Subcutaneous adipose tissue (tissue), 4 donors: ENCODE results near the gene PKP1. TPM values are rescaled to one million over a fixed set of nuclear protein-coding genes. Genes with fewer than 3 reads are reported as not detected.

Experiments
- total RNA-seq, 4 donors: library from RNA; depleted of rRNA; stranded (reverse); fragments of >200 nt; gene quantifications; one replicate each; pipeline ENCODE4 v1.1.0, GENCODE V29; 2016
- TF ChIP-seq, protein P1 (sequence below): fragments of 450-650 bp; IDR thresholded peaks from one replicate; pipeline ENCODE4 v1.5.1; 2016; ENCODE audit warnings: low read depth, mild to moderate bottlenecking, control low read depth, antibody characterized with exemption, moderate library complexity

The PKP1 gene
- total RNA-seq, 4 donors from 2014 or later = 0.51 to 13.6 (median 6.2) TPM

DNA sequence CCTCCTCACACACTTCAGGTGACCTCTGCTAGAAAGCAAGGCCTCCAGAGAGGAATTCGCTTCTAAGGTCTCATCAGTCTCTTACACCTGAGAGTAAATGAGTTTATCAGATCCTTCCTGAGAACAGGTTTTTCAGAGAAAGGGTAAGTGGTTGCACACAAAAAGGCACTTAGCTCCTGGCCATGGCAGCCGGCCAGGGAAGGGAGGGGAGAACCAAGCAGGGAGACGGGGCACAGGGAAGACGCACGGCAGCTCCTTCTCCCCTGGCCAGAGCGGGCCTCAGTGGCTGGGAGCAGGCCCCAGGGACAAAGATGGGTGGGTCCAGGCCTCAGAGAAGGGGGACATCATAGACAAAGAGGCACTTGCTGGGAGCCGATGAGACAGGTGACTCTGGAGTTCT, 97.8 kb downstream of the PKP1 start:
- TF ChIP-seq, protein P1, sequence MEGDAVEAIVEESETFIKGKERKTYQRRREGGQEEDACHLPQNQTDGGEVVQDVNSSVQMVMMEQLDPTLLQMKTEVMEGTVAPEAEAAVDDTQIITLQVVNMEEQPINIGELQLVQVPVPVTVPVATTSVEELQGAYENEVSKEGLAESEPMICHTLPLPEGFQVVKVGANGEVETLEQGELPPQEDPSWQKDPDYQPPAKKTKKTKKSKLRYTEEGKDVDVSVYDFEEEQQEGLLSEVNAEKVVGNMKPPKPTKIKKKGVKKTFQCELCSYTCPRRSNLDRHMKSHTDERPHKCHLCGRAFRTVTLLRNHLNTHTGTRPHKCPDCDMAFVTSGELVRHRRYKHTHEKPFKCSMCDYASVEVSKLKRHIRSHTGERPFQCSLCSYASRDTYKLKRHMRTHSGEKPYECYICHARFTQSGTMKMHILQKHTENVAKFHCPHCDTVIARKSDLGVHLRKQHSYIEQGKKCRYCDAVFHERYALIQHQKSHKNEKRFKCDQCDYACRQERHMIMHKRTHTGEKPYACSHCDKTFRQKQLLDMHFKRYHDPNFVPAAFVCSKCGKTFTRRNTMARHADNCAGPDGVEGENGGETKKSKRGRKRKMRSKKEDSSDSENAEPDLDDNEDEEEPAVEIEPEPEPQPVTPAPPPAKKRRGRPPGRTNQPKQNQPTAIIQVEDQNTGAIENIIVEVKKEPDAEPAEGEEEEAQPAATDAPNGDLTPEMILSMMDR = no peak

Other genes with a start within 250 kb of the PKP1 start
- gene CACNA1S, start 171.1 kb upstream of the PKP1 start, total RNA-seq = not detected
- not detected for gene ASCL5, start 156.3 kb upstream of the PKP1 start, total RNA-seq
- 10 to 100 TPM; 17.4 to 38.4 (median 35.2) TPM for gene TMEM9, start 129.0 kb upstream of the PKP1 start, total RNA-seq
- gene IGFN1, start 92.7 kb upstream of the PKP1 start, total RNA-seq = not detected
- gene TNNT2, start 94.2 kb downstream of the PKP1 start, total RNA-seq = not detected
- gene LAD1, start 115.8 kb downstream of the PKP1 start, total RNA-seq = under 1 TPM in 1 of 4 donors, not detected in 3; 0.75 TPM
- not detected for gene TNNI1, start 138.2 kb downstream of the PKP1 start, total RNA-seq
- 100 to 1,000 TPM in 3 of 4 donors, 10 to 100 TPM in 1; 95.4 to 350 (median 150) TPM for gene PHLDA3, start 185.7 kb downstream of the PKP1 start, total RNA-seq
- 100 to 1,000 TPM in 3 of 4 donors, 10 to 100 TPM in 1; 82.0 to 242 (median 155) TPM for gene CSRP1, start 223.6 kb downstream of the PKP1 start, total RNA-seq